HG02973 (cell line): Measurements from ENCODE around the gene TRIM24.

Experiments
- ATAC-seq: cut with Tn5 transposase; IDR thresholded peaks from one replicate; pipeline ENCODE4 v1.9.1; 2021; ENCODE audit warnings: moderate library complexity; ENCODE audit not compliant: unreplicated experiment

The TRIM24 gene

GRCh38 chr7:138568655-138569054, 108.6 kb downstream of the TRIM24 start:
- ATAC-seq = no peak

- ATAC-seq = no peak
Observed at GRCh38 chr7:138569418-138569817, 109.4 kb downstream of the TRIM24 start.

- ATAC-seq = no peak
Observed at GRCh38 chr7:138570715-138571114, 110.7 kb downstream of the TRIM24 start.

- ATAC-seq = no peak
Observed at GRCh38 chr7:138573741-138574140, 113.7 kb downstream of the TRIM24 start.

- ATAC-seq = no peak
Observed at GRCh38 chr7:138575897-138576428, 115.9 kb downstream of the TRIM24 start.

- ATAC-seq = no peak
Observed at GRCh38 chr7:138579136-138579535, 119.1 kb downstream of the TRIM24 start.

- no peak for ATAC-seq
Observed at GRCh38 chr7:138579671-138580070, 119.6 kb downstream of the TRIM24 start.

GRCh38 chr7:138581065-138581464, 121.0 kb downstream of the TRIM24 start:
- ATAC-seq = no peak

GRCh38 chr7:138584283-138584682, 124.2 kb downstream of the TRIM24 start:
- no peak for ATAC-seq

- ATAC-seq = no peak
Observed at GRCh38 chr7:138584696-138585095, 124.6 kb downstream of the TRIM24 start.

GRCh38 chr7:138585283-138585993, 125.4 kb downstream of the TRIM24 start:
- ATAC-seq = no peak

GRCh38 chr7:138587485-138587884, 127.4 kb downstream of the TRIM24 start:
- no peak for ATAC-seq

- no peak for ATAC-seq
Observed at GRCh38 chr7:138588986-138589385, 128.9 kb downstream of the TRIM24 start.

- no peak for ATAC-seq
Observed at GRCh38 chr7:138590154-138590553, 130.1 kb downstream of the TRIM24 start.

GRCh38 chr7:138595454-138595853, 135.4 kb downstream of the TRIM24 start:
- ATAC-seq = no peak

GRCh38 chr7:138602451-138602850, 142.4 kb downstream of the TRIM24 start:
- no peak for ATAC-seq

GRCh38 chr7:138603549-138604318, 143.7 kb downstream of the TRIM24 start:
- ATAC-seq = no peak

GRCh38 chr7:138606236-138606635, 146.2 kb downstream of the TRIM24 start:
- ATAC-seq = no peak

GRCh38 chr7:138607216-138608126, 147.4 kb downstream of the TRIM24 start:
- ATAC-seq = no peak

GRCh38 chr7:138608275-138608674, 148.2 kb downstream of the TRIM24 start:
- peak; percentile 70 for ATAC-seq

- no peak for ATAC-seq
Observed at GRCh38 chr7:138610671-138611170, 150.7 kb downstream of the TRIM24 start.
